Loucy (cell line): ENCODE results near the gene CHKB.

Source experiments
- CTCF ChIP-seq: fragments of 200-600 bp; sonication (generic); conservative IDR thresholded peaks from 2 replicates; pipeline ENCODE4 v1.5.1; 2014; ENCODE audit warnings: mild to moderate bottlenecking, antibody characterized with exemption, low read length
- EZH2phosphoT487 ChIP-seq: fragments of 200-600 bp; IDR thresholded peaks from 2 replicates; pipeline ENCODE4 v1.6.1; 2018; ENCODE audit warnings: antibody characterized with exemption, mild to moderate bottlenecking, moderate library complexity, borderline replicate concordance

GRCh38 chr22:50625131-50625567, 42.5 kb upstream of the CHKB start:
- no peak for TF ChIP-seq CTCF
- TF ChIP-seq EZH2phosphoT487, result no peak
